ENCODE measurements around the gene DGKQ. TPM values are rescaled to one million over a fixed set of nuclear protein-coding genes. Genes with fewer than 3 reads are reported as not detected.
A peak's percentile ranks its signal among the peaks of the same experiment; 100 is the strongest.
"Not testable (repeated sequence)": the region's sequence is repeated elsewhere in the genome, so short reads cannot be mapped to it uniquely, and the experiment has no call there.

DGKQ gene
- total and polyA plus RNA-seq, 9 of the 15 experiments (the other 6 are each of a cell fraction or from before 2014, with no cell fraction given) = 0.17 to 22.0 (median 5.6) TPM

DNA sequence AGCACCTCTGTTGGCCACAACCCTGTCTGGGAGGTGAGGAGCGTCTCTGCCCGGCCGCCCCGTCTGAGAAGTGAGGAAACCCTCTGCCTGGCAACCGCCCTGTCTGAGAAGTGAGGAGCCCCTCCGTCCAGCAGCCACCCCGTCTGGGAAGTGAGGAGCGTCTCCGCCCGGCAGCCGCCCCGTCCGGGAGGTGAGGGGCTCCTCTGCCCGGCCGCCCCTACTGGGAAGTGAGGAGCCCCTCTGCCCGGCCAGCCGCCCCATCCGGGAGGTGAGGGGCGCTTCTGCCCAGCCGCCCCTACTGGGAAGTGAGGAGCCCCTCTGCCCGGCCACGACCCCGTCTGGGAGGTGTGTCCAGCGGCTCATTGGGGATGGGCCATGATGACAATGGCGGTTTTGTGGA lies 2.6 kb upstream of the DGKQ start:
- ATAC-seq; FAIRE-seq; POLR2A ChIA-PET; CTCF ChIA-PET (ENCODE audit: low intra/inter-chr PET ratio); in situ Hi-C loops (cut with MboI); H3K9me1 ChIP-seq (ENCODE audit: control insufficient read depth, insufficient read depth, low read length); H3K27ac ChIP-seq (ENCODE audit: extremely low read depth, low read depth, low read length); BruUV-seq (replicated peaks); H3K36me3 ChIP-seq (ENCODE audit: control insufficient read depth, insufficient read depth, low read length); H4K20me1 ChIP-seq (replicated peaks; ENCODE audit: control insufficient read depth, insufficient read depth, low read length); H3K9ac ChIP-seq (ENCODE audit: insufficient read depth in 1 of 2, low read depth in 2 of 2, low read length in 2 of 2); DNase-seq (ENCODE audit: extremely low read depth in 1 of 4, low spot score in 3 of 4); intact Hi-C loops (cut with micrococcal nuclease); H3K27me3 ChIP-seq (ENCODE audit: control insufficient read depth in 2 of 2, insufficient read depth in 2 of 2, low read length in 2 of 2); H3K4me3 ChIP-seq; H3K9me3 ChIP-seq (replicated peaks; ENCODE audit: control insufficient read depth, insufficient read depth, low read depth, low read length); H3K4me2 ChIP-seq (ENCODE audit: insufficient read depth, low read length); H2AFZ ChIP-seq (ENCODE audit: low read depth, low read length): not testable (repeated sequence)
- WGBS (ENCODE audit: insufficient coverage, low coverage, missing lambda C conversion rate) = no CpG with 5 or more reads among the region's 25 CpGs
- Histone ChIP-seq H3K4me1 (replicated peaks in 1 of 2; ENCODE audit: control insufficient read depth in 2 of 2, insufficient read depth in 2 of 2, low read length in 2 of 2) (peaks cover 18 to 60% of the 10 kb centered on the region in 2 experiments), H3K79me2 (ENCODE audit: control insufficient read depth, insufficient read depth, low read length) (peaks cover 13% of the 10 kb centered on the region; the same call in 2 of the 3 replicates)

DNA sequence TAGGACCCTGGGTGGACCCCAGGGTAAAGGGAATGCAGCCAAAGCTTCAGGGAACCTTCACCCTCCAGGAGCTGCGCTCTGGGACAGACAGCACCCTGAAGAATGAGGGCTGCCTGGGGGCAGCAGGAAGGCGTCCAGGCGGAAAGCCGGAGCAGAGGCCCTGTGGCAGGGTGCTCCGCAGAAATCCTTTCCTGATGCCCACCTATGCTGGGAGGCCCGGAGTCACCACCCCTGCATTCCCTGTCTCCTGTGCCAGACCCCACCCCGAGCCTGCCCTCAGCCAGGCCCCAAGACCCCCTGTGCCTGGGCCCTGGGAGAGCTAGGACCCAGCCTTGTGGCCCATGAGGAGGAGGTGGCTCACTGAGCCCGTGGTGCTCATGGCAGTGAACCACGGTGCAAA lies 1.3 kb upstream of the DGKQ start:
- CTCF ChIA-PET (ENCODE audit: low intra/inter-chr PET ratio) = no interaction called here
- H3K27ac ChIP-seq (ENCODE audit: extremely low read depth, low read depth, low read length) = no peak overlapping the region
- H3K27me3 ChIP-seq (ENCODE audit: control insufficient read depth in 2 of 2, insufficient read depth in 2 of 2, low read length in 2 of 2) = no peaks in the 10 kb centered on the region
- peaks cover 3% of the 10 kb centered on the region; the same call in 1 of the 3 replicates for H3K36me3 ChIP-seq (ENCODE audit: control insufficient read depth, insufficient read depth, low read length)
- TF ChIP-seq ARID2 (IDR thresholded peaks at IDR 0.05) = no peak
- TF ChIP-seq ZNF76 (CRISPR knock-in tag; IDR thresholded peaks at IDR 0.05; ENCODE audit: borderline replicate concordance) = no peak
- TF ChIP-seq ESRRB (CRISPR knock-in tag; IDR thresholded peaks at IDR 0.05; ENCODE audit: borderline replicate concordance) = no peak
- TF ChIP-seq, protein P1, sequence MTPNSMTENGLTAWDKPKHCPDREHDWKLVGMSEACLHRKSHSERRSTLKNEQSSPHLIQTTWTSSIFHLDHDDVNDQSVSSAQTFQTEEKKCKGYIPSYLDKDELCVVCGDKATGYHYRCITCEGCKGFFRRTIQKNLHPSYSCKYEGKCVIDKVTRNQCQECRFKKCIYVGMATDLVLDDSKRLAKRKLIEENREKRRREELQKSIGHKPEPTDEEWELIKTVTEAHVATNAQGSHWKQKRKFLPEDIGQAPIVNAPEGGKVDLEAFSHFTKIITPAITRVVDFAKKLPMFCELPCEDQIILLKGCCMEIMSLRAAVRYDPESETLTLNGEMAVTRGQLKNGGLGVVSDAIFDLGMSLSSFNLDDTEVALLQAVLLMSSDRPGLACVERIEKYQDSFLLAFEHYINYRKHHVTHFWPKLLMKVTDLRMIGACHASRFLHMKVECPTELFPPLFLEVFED (CRISPR knock-in tag; conservative IDR thresholded peaks at IDR 0.05) = no peak
- no peak for TF ChIP-seq RAD51 (IDR thresholded peaks at IDR 0.05; ENCODE audit: borderline replicate concordance, low read depth)
- TF ChIP-seq, protein P2, sequence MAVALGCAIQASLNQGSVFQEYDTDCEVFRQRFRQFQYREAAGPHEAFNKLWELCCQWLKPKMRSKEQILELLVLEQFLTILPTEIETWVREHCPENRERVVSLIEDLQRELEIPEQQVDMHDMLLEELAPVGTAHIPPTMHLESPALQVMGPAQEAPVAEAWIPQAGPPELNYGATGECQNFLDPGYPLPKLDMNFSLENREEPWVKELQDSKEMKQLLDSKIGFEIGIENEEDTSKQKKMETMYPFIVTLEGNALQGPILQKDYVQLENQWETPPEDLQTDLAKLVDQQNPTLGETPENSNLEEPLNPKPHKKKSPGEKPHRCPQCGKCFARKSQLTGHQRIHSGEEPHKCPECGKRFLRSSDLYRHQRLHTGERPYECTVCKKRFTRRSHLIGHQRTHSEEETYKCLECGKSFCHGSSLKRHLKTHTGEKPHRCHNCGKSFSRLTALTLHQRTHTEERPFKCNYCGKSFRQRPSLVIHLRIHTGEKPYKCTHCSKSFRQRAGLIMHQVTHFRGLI (CRISPR knock-in tag; IDR thresholded peaks at IDR 0.05) = no peak
- no peak for TF ChIP-seq SAFB (IDR thresholded peaks at IDR 0.05; ENCODE audit: borderline replicate concordance, low read depth, low read length)
- TF ChIP-seq KLF6 (CRISPR knock-in tag; IDR thresholded peaks at IDR 0.05; ENCODE audit: borderline replicate concordance) = no peak
- TF ChIP-seq ARNT (IDR thresholded peaks at IDR 0.05) = no peak
- TF ChIP-seq MIER1 (IDR thresholded peaks at IDR 0.05; ENCODE audit: low read depth) = no peak
- TF ChIP-seq ZNF146 (CRISPR knock-in tag; IDR thresholded peaks at IDR 0.05; ENCODE audit: unreplicated experiment) = no peak
- ATAC-seq (no peak), DNase-seq (ENCODE audit: extremely low read depth in 1 of 4, low spot score in 3 of 4) (no peak), FAIRE-seq (no peak)
- no peaks in the 10 kb centered on the region; the same call in 1 of the 2 replicates for H4K20me1 ChIP-seq (replicated peaks; ENCODE audit: control insufficient read depth, insufficient read depth, low read length)
- POLR2A ChIA-PET = interaction anchor here (0.8 kb wide), 1 partner anchor 9 kb away, joined by 3 read pairs; no protein-coding TSS in a partner anchor
- 83% methylated on average over 8 of the region's 9 CpGs for WGBS (ENCODE audit: insufficient coverage, low coverage, missing lambda C conversion rate)
- H3K4me3 ChIP-seq = no peak overlapping the region
- peak overlapping the region in 1 of 2 experiments; percentile 98; a peak in 2 of 4 replicates for H3K9ac ChIP-seq (ENCODE audit: insufficient read depth in 1 of 2, low read depth in 2 of 2, low read length in 2 of 2)
- BruUV-seq (replicated peaks) = no TSS peak
- H2AFZ ChIP-seq (ENCODE audit: low read depth, low read length) = no peak overlapping the region
- H3K4me2 ChIP-seq (ENCODE audit: insufficient read depth, low read length) = no peak overlapping the region
- H3K79me2 ChIP-seq (ENCODE audit: control insufficient read depth, insufficient read depth, low read length) = peaks cover 10% of the 10 kb centered on the region; the same call in 2 of the 3 replicates
- H3K9me3 ChIP-seq (replicated peaks; ENCODE audit: control insufficient read depth, insufficient read depth, low read depth, low read length) = no peaks in the 10 kb centered on the region
- in situ Hi-C loops (cut with MboI) (no loop called here), intact Hi-C loops (cut with micrococcal nuclease) (no loop called here)
- H3K9me1 ChIP-seq (ENCODE audit: control insufficient read depth, insufficient read depth, low read length) = no peaks in the 10 kb centered on the region
- H3K4me1 ChIP-seq (replicated peaks in 1 of 2; ENCODE audit: control insufficient read depth in 2 of 2, insufficient read depth in 2 of 2, low read length in 2 of 2) = peaks cover 6 to 58% of the 10 kb centered on the region in 2 experiments
